H1 (cell line): ENCODE measurements around the gene MRM2. TPM values are rescaled to one million over a fixed set of nuclear protein-coding genes. Genes with fewer than 3 reads are reported as not detected.

ENCODE experiments used
- CTCF ChIA-PET: fragments of 300-600 bp; sonication (Branson Sonifier 250); formaldehyde crosslinking; loops from one replicate; lab custom pipeline; 2021; ENCODE audit not compliant: partially characterized antibody; lab: Charles Lee
- POLR2A ChIA-PET: fragments of 300-600 bp; sonication (Branson Sonifier 250); formaldehyde crosslinking; loops from one replicate; lab custom pipeline; 2021; ENCODE audit warnings: inconsistent platforms; ENCODE audit not compliant: partially characterized antibody; lab: Charles Lee
- DNase-seq, 2 experiments: peaks; one replicate each; pipeline versions ENCODE4 v3.0.0 to v3.0.0-alpha.2; 2010 to 2022; ENCODE audit warnings: low spot score in 2 of 2, low read depth in 1 of 2, mixed read lengths in 1 of 2
- FAIRE-seq: peaks from 2 replicates; lab custom pipeline; 2011; peaks lifted over from hg19 to GRCh38; lab: Jason Lieb, UNC
- H2AFZ ChIP-seq: 2 replicates; pipeline ENCODE4 v1.8.1; 2012; ENCODE audit warnings: low read length, inconsistent platforms
- H2AK5ac ChIP-seq: 2 replicates; pipeline ENCODE4 v1.6.1; 2013; ENCODE audit warnings: low read depth, low read length
- H2BK120ac ChIP-seq: replicated peaks from 2 replicates; pipeline ENCODE3; 2013; ENCODE audit warnings: low read depth, low read length, inconsistent platforms
- H2BK12ac ChIP-seq: 2 replicates; pipeline ENCODE4 v1.6.1; 2013; ENCODE audit warnings: low read depth, low read length
- H2BK15ac ChIP-seq: 2 replicates; pipeline ENCODE4 v1.6.1; 2013; ENCODE audit warnings: low read length
- H2BK20ac ChIP-seq: 2 replicates; pipeline ENCODE4 v1.6.1; 2013; ENCODE audit warnings: low read length
- H2BK5ac ChIP-seq: 2 replicates; pipeline ENCODE4 v1.6.1; 2013; ENCODE audit warnings: low read depth, low read length
- H3K14ac ChIP-seq: 2 replicates; pipeline ENCODE4 v1.6.1; 2013; ENCODE audit warnings: inconsistent platforms; ENCODE audit not compliant: insufficient read length
- H3K18ac ChIP-seq: 2 replicates; pipeline ENCODE4 v1.6.1; 2013; ENCODE audit warnings: low read length; ENCODE audit errors: extremely low read depth
- H3K23ac ChIP-seq: 2 replicates; pipeline ENCODE4 v1.6.1; 2013; ENCODE audit warnings: inconsistent platforms; ENCODE audit not compliant: insufficient read length
- H3K23me2 ChIP-seq: 2 replicates; pipeline ENCODE4 v1.6.1; 2013; ENCODE audit warnings: low read depth, low read length
- H3K27ac ChIP-seq: 2 replicates; pipeline ENCODE4 v1.6.1; 2011; ENCODE audit warnings: low read depth, low read length, inconsistent platforms
- H3K27me3 ChIP-seq, 4 experiments: replicated peaks in 1 of 4; 1 replicate in 1 of 4; 2 replicates in 3 of 4; pipeline versions ENCODE4 v1.6.1 to v1.8.1; 2011 to 2013; ENCODE audit warnings: low read length in 3 of 4, mild to moderate bottlenecking in 3 of 4, inconsistent platforms in 2 of 4, mixed read lengths in 2 of 4, moderate library complexity in 1 of 4; ENCODE audit not compliant: control insufficient read depth in 3 of 4, insufficient read depth in 3 of 4; ENCODE audit errors: extremely low read depth in 1 of 4
- H3K36me3 ChIP-seq, 4 experiments: 2 replicates each; pipeline versions ENCODE4 v1.6.1 to v1.8.1; 2011 to 2013; ENCODE audit warnings: mild to moderate bottlenecking in 4 of 4, low read length in 3 of 4, moderate library complexity in 2 of 4, control low read depth in 1 of 4, inconsistent platforms in 1 of 4; ENCODE audit not compliant: insufficient read depth in 4 of 4, control insufficient read depth in 2 of 4
- H3K4ac ChIP-seq: replicated peaks from 2 replicates; pipeline ENCODE3; 2013; ENCODE audit warnings: low read length, low read depth, mixed read lengths, inconsistent platforms; ENCODE audit not compliant: insufficient read length
- H3K4me1 ChIP-seq, 4 experiments: replicated peaks in 1 of 4; 1 replicate in 1 of 4; 2 replicates in 3 of 4; pipeline versions ENCODE4 v1.6.1 to v1.8.1; 2011 to 2013; ENCODE audit warnings: low read length in 3 of 4, inconsistent platforms in 2 of 4, mixed read lengths in 1 of 4; ENCODE audit not compliant: insufficient read depth in 4 of 4, control insufficient read depth in 3 of 4
- H3K4me2 ChIP-seq, 2 experiments: 2 replicates each; pipeline versions ENCODE4 v1.6.1 to v1.8.1; 2011 to 2013; ENCODE audit warnings: low read depth in 2 of 2, low read length in 2 of 2, control low read depth in 1 of 2, inconsistent platforms in 1 of 2, mild to moderate bottlenecking in 1 of 2; ENCODE audit not compliant: insufficient read depth in 1 of 2
- H3K4me3 ChIP-seq, 4 experiments: fragments of 200-600, 300-600 bp in 1 of 4; sonication (generic), shearing (Covaris generic), sonication (Bioruptor Twin) in 1 of 4; 2 replicates each; pipeline versions ENCODE4 v1.5.1 to v1.8.1; 2011 to 2016; ENCODE audit warnings: low read length in 4 of 4, low read depth in 3 of 4, control low read depth in 2 of 4, inconsistent platforms in 2 of 4, mild to moderate bottlenecking in 2 of 4, mixed read lengths in 1 of 4, moderate library complexity in 1 of 4; ENCODE audit not compliant: insufficient read depth in 2 of 4; ENCODE audit errors: extremely low read depth in 1 of 4
- H3K56ac ChIP-seq: replicated peaks from 2 replicates; pipeline ENCODE3; 2013; ENCODE audit warnings: low read depth, mild to moderate bottlenecking, mixed read lengths, low read length, inconsistent platforms; ENCODE audit not compliant: insufficient read length
- H3K79me1 ChIP-seq: 2 replicates; pipeline ENCODE4 v1.6.1; 2013; ENCODE audit warnings: low read depth, low read length, control low read depth
- H3K79me2 ChIP-seq, 2 experiments: 2 replicates each; pipeline versions ENCODE4 v1.6.1 to v1.8.1; 2012 to 2013; ENCODE audit warnings: low read length in 2 of 2, mild to moderate bottlenecking in 2 of 2, inconsistent platforms in 1 of 2; ENCODE audit not compliant: insufficient read depth in 2 of 2, control insufficient read depth in 1 of 2
- H3K9ac ChIP-seq, 4 experiments: replicated peaks in 1 of 4; 1 replicate in 1 of 4; 2 replicates in 3 of 4; pipeline versions ENCODE4 v1.6.1 to v1.8.1; 2011 to 2013; ENCODE audit warnings: low read depth in 3 of 4, low read length in 3 of 4, control low read depth in 2 of 4, mild to moderate bottlenecking in 2 of 4, moderate library complexity in 2 of 4, inconsistent platforms in 1 of 4; ENCODE audit errors: extremely low read depth in 1 of 4
- H3K9me3 ChIP-seq, 2 experiments: 2 replicates each; pipeline versions ENCODE4 v1.6.1 to v1.8.1; 2012 to 2013; ENCODE audit warnings: mild to moderate bottlenecking in 2 of 2, moderate library complexity in 2 of 2, control low read depth in 1 of 2, inconsistent platforms in 1 of 2, low read depth in 1 of 2, low read length in 1 of 2, mixed read lengths in 1 of 2; ENCODE audit not compliant: insufficient read depth in 2 of 2
- H4K20me1 ChIP-seq, 2 experiments: replicated peaks in 1 of 2; 2 replicates each; pipeline versions ENCODE3 to v1.8.1; 2011 to 2013; ENCODE audit warnings: inconsistent platforms in 2 of 2, low read length in 2 of 2, mild to moderate bottlenecking in 1 of 2; ENCODE audit not compliant: insufficient read depth in 2 of 2, control insufficient read depth in 1 of 2
- H4K5ac ChIP-seq: 2 replicates; pipeline ENCODE4 v1.6.1; 2013; ENCODE audit warnings: low read length, low read depth, mixed read lengths, inconsistent platforms; ENCODE audit not compliant: insufficient read length
- H4K8ac ChIP-seq: 2 replicates; pipeline ENCODE4 v1.8.0; 2013; ENCODE audit warnings: mild to moderate bottlenecking, moderate library complexity, low read length, inconsistent platforms; ENCODE audit not compliant: insufficient read depth; ENCODE audit errors: extremely low read depth
- H4K91ac ChIP-seq: replicated peaks from 2 replicates; pipeline ENCODE3; 2013; ENCODE audit warnings: low read length, mixed read lengths, inconsistent platforms; ENCODE audit not compliant: insufficient read length
- ASH2L ChIP-seq: fragments of 200-600, 300-600 bp; sonication (generic); IDR thresholded peaks from one replicate; pipeline ENCODE4 v1.7.1; 2017; ENCODE audit warnings: low read length
- ATF2 ChIP-seq: IDR thresholded peaks from 2 replicates; pipeline ENCODE4 v1.6.1; 2012; ENCODE audit warnings: low read length, inconsistent platforms
- CBX8 ChIP-seq: fragments of 300-800, 300-1000 bp; sonication (generic); IDR thresholded peaks from 2 replicates; pipeline ENCODE4 v1.7.1; 2016; ENCODE audit warnings: low read depth, low read length, borderline replicate concordance
- CEBPB ChIP-seq: IDR thresholded peaks from 2 replicates; pipeline ENCODE4 v1.6.1; 2012; ENCODE audit warnings: low read depth, low read length
- EP300 ChIP-seq, 2 experiments: IDR thresholded peaks; 1 replicate in 1 of 2; 2 replicates in 1 of 2; pipeline ENCODE4 v1.6.1; 2011 to 2012; ENCODE audit warnings: low read depth in 2 of 2, low read length in 2 of 2, mild to moderate bottlenecking in 2 of 2, borderline replicate concordance in 1 of 2, inconsistent platforms in 1 of 2, moderate library complexity in 1 of 2
- POU5F1 ChIP-seq: IDR thresholded peaks from 2 replicates; pipeline ENCODE4 v1.6.1; 2011; ENCODE audit warnings: low read depth, mild to moderate bottlenecking, low read length, moderate library complexity
- SAP30 ChIP-seq: fragments of 300-600 bp; sonication (generic); IDR thresholded peaks from 2 replicates; pipeline ENCODE4 v1.7.1; 2012; ENCODE audit warnings: low read length, moderate library complexity, mild to moderate bottlenecking, inconsistent platforms; ENCODE audit not compliant: insufficient read depth, insufficient replicate concordance
- SP2 ChIP-seq: IDR thresholded peaks from 2 replicates; pipeline ENCODE4 v1.6.1; 2012; ENCODE audit warnings: mild to moderate bottlenecking, low read length, inconsistent platforms
- TAF7 ChIP-seq: optimal IDR thresholded peaks from 2 replicates; pipeline ENCODE3; 2011; ENCODE audit warnings: low read depth, mild to moderate bottlenecking, inconsistent platforms, low read length, moderate library complexity, borderline replicate concordance
- TBP ChIP-seq: IDR thresholded peaks from 2 replicates; pipeline ENCODE4 v1.6.1; 2011; ENCODE audit warnings: low read depth, low read length, improper control_type of control experiment
- WGBS, 2 experiments: shearing (Covaris generic) in 1 of 2; methylation state at CpG; one replicate each; pipeline versions ENCODE4 v1.1.6 to v1.1.7; 2013 to 2015; ENCODE audit warnings: low lambda C conversion rate in 2 of 2, mixed read lengths in 2 of 2, inconsistent platforms in 1 of 2, low coverage in 1 of 2, missing lambda C conversion rate in 1 of 2; ENCODE audit not compliant: insufficient replicate concordance in 2 of 2, insufficient coverage in 1 of 2, insufficient read length in 1 of 2; ENCODE audit errors: extremely low coverage in 1 of 2, missing lambda C conversion rate in 1 of 2; 5-methylcytosine and 5-hydroxymethylcytosine counted together
- polyA plus RNA-seq, 7 experiments: library from polyadenylated mRNA; depleted of rRNA in 3 of 7; stranded (reverse) in 5 of 7; unstranded in 2 of 7; fragments of >200 nt in 5 of 7; fragments of 200-250 nt in 2 of 7; gene quantifications; 1 replicate in 5 of 7; 2 replicates in 1 of 7; 4 replicates in 1 of 7; pipeline versions ENCODE4 v1.2.1 to v1.2.3, GENCODE V29; 2011 to 2013; ENCODE audit warnings: missing spikeins in 2 of 7, mixed read lengths in 2 of 7
- total RNA-seq: library from RNA; stranded (reverse); fragmentation: NEBNext Ultra II Directional; extraction: Animal tissue kit (Norgen Biotek cat#: 25700); gene quantifications from 2 replicates; pipeline ENCODE4 v1.2.1, GENCODE V29; 2021

MRM2 gene
- total and polyA plus RNA-seq, 2 of the 8 experiments (the other 6 are each of a cell fraction or from before 2014, with no cell fraction given), result 17.2 to 38.6 TPM

GRCh38 chr7:2185715-2186114 lies 56.3 kb downstream of the MRM2 start:
- peaks cover 0 to 10% of the 10 kb centered on the region in 2 experiments; a peak in 1 of 4 replicates for H3K79me2 ChIP-seq
- no peak overlapping the region for H4K8ac ChIP-seq
- H3K56ac ChIP-seq, result no peak overlapping the region
- no peak overlapping the region for H3K14ac ChIP-seq
- no peaks in the 10 kb centered on the region for H4K20me1 ChIP-seq
- no peak overlapping the region for H2BK20ac ChIP-seq
- no peak overlapping the region for H4K91ac ChIP-seq
- no peak overlapping the region for H3K4me3 ChIP-seq
- H3K23me2 ChIP-seq, result no peaks in the 10 kb centered on the region
- H3K18ac ChIP-seq, result no peak overlapping the region
- CTCF ChIA-PET, result no interaction called here
- H2AFZ ChIP-seq, result no peak overlapping the region
- TF ChIP-seq TBP, result no peak
- TF ChIP-seq POU5F1, result no peak
- no peak for TF ChIP-seq TAF7
- TF ChIP-seq SP2, result no peak
- no peak for TF ChIP-seq EP300 (IDR thresholded peaks at IDR 0.05; ENCODE audit: borderline replicate concordance in 1 of 2, low read depth in 2 of 2, low read length in 2 of 2)
- no peak for TF ChIP-seq ASH2L
- TF ChIP-seq CEBPB, result no peak
- TF ChIP-seq CBX8, result no peak
- no peak for TF ChIP-seq SAP30
- TF ChIP-seq ATF2, result no peak
- H3K4me1 ChIP-seq, result no peaks in the 10 kb centered on the region
- no peak overlapping the region for H3K4me2 ChIP-seq
- H3K9ac ChIP-seq, result no peak overlapping the region
- no peak overlapping the region for H2BK120ac ChIP-seq
- 92 to 100% methylated on average over 2 to 8 of the region's 8 CpGs for WGBS, 2 experiments
- H3K4ac ChIP-seq, result no peak overlapping the region
- no peak overlapping the region for H2BK5ac ChIP-seq
- no peak overlapping the region for H2AK5ac ChIP-seq
- H4K5ac ChIP-seq, result no peak overlapping the region
- no peak for FAIRE-seq
- peaks cover 0 to 14% (median 3%) of the 10 kb centered on the region in 4 experiments; a peak in 2 of 8 replicates for H3K36me3 ChIP-seq
- H3K27ac ChIP-seq, result no peak overlapping the region
- H3K27me3 ChIP-seq, result no peaks in the 10 kb centered on the region
- POLR2A ChIA-PET, result no interaction called here
- no peak overlapping the region for H2BK15ac ChIP-seq
- H3K9me3 ChIP-seq, result peaks cover 3 to 12% of the 10 kb centered on the region in 2 experiments; a peak in 1 of 4 replicates
- H3K23ac ChIP-seq, result no peak overlapping the region
- no peak for DNase-seq
- no peak overlapping the region for H2BK12ac ChIP-seq
- H3K79me1 ChIP-seq, result peaks cover 2% of the 10 kb centered on the region; the same call in 1 of the 2 replicates
